GM12878 (cell line): Measurements from ENCODE around the gene SUGCT.

ENCODE experiments used
- BRCA1 ChIP-seq: IDR thresholded peaks from 2 replicates; pipeline ENCODE4 v1.6.1; 2011; ENCODE audit warnings: low read depth, low read length, improper control_type of control experiment
- JUND ChIP-seq: IDR thresholded peaks from 2 replicates; pipeline ENCODE4 v1.6.1; 2012; ENCODE audit warnings: low read depth, mild to moderate bottlenecking, low read length, improper control_type of control experiment, moderate library complexity
- NR2C1 ChIP-seq: fragments of 450-650 bp; IDR thresholded peaks from 2 replicates; pipeline ENCODE4 v1.6.1; 2017; ENCODE audit warnings: antibody characterized with exemption, mild to moderate bottlenecking, moderate library complexity
- RFX5 ChIP-seq: IDR thresholded peaks from 2 replicates; pipeline ENCODE4 v1.6.1; 2011; ENCODE audit warnings: low read depth, low read length, improper control_type of control experiment
- YY1 ChIP-seq: IDR thresholded peaks from 2 replicates; pipeline ENCODE4 v1.6.1; 2011; ENCODE audit warnings: low read depth, mild to moderate bottlenecking, low read length
- TF ChIP-seq, protein P1 (sequence below), 3 experiments: IDR thresholded peaks in 2 of 3; conservative IDR thresholded peaks in 1 of 3; 2 replicates each; pipeline ENCODE4 v1.5.1; 2011; ENCODE audit warnings: low read depth in 3 of 3, low read length in 3 of 3, mild to moderate bottlenecking in 3 of 3, control low read depth in 2 of 3, moderate library complexity in 2 of 3, inconsistent platforms in 1 of 3, mixed read lengths in 1 of 3; ENCODE audit not compliant: control insufficient read depth in 2 of 3, insufficient read depth in 1 of 3; ENCODE audit errors: extremely low read depth in 1 of 3

DNA sequence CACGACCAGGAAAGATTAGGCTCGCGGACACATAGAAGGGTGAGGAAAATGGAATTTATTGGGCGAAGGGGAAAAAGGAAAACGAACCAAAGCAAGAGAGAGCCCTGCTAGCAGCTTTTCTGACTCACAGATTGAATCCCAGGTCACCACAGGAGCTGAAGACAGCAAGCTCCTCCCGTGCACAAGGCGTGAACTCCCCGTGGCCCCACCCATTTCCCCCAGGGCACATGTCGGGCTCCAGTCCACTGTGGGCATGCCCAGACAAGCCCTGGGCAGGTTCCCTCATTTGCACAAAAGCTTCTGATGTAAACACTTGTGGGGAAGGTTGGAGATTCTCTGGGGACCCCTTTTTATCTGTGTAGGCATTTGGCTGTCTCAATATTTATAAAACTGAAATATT lies 582.4 kb downstream of the SUGCT start:
- TF ChIP-seq YY1, result no peak
- TF ChIP-seq, protein P1, sequence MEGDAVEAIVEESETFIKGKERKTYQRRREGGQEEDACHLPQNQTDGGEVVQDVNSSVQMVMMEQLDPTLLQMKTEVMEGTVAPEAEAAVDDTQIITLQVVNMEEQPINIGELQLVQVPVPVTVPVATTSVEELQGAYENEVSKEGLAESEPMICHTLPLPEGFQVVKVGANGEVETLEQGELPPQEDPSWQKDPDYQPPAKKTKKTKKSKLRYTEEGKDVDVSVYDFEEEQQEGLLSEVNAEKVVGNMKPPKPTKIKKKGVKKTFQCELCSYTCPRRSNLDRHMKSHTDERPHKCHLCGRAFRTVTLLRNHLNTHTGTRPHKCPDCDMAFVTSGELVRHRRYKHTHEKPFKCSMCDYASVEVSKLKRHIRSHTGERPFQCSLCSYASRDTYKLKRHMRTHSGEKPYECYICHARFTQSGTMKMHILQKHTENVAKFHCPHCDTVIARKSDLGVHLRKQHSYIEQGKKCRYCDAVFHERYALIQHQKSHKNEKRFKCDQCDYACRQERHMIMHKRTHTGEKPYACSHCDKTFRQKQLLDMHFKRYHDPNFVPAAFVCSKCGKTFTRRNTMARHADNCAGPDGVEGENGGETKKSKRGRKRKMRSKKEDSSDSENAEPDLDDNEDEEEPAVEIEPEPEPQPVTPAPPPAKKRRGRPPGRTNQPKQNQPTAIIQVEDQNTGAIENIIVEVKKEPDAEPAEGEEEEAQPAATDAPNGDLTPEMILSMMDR (IDR thresholded peaks at IDR 0.05 in 2 of 3, conservative IDR thresholded peaks at IDR 0.05 in 1 of 3; ENCODE audit: control insufficient read depth in 2 of 3, extremely low read depth in 1 of 3, insufficient read depth in 1 of 3, low read depth in 3 of 3, low read length in 3 of 3), result no peak
- no peak for TF ChIP-seq RFX5
- no peak for TF ChIP-seq JUND
- no peak for TF ChIP-seq NR2C1
- no peak for TF ChIP-seq BRCA1
